ENCODE measurements around the gene WDR59.

WDR59 gene

GRCh38 chr16:74865922-74866598, 118.9 kb downstream of the WDR59 start:
- Histone ChIP-seq H2BK120ac (ENCODE audit: insufficient read depth, low read length, poor library complexity) (no peak overlapping the region), H2AK5ac (ENCODE audit: low read length) (no peak overlapping the region), H3K9ac (ENCODE audit: low read length) (no peak overlapping the region), H3K23ac (ENCODE audit: low read length) (no peak overlapping the region), H3K79me2 (ENCODE audit: control insufficient read depth, insufficient read depth, low read length, poor library complexity) (no peaks in the 10 kb centered on the region), H2BK5ac (ENCODE audit: low read depth, low read length, poor library complexity) (no peak overlapping the region), H2BK12ac (ENCODE audit: low read length) (no peak overlapping the region), H3K79me1 (ENCODE audit: low read length) (peaks cover 2% of the 10 kb centered on the region), H3K4me3 (ENCODE audit: low read depth, low read length) (no peak overlapping the region), H3K18ac (ENCODE audit: low read length) (no peak overlapping the region), H3K9me3 (ENCODE audit: insufficient read depth, low read depth, low read length) (no peaks in the 10 kb centered on the region), H2AFZ (ENCODE audit: insufficient read depth, low read length, poor library complexity) (no peak overlapping the region), H3K4me1 (ENCODE audit: control insufficient read depth in 1 of 2, insufficient read depth in 2 of 2, low read length in 2 of 2) (peaks cover 0 to 3% of the 10 kb centered on the region in 2 experiments), H4K91ac (ENCODE audit: low read depth, low read length) (no peak overlapping the region), H3K4me2 (ENCODE audit: low read length) (no peak overlapping the region), H3K27me3 (ENCODE audit: insufficient read depth, low read length) (no peaks in the 10 kb centered on the region), H4K8ac (ENCODE audit: low read depth, low read length) (no peak overlapping the region), H4K12ac (ENCODE audit: low read depth, low read length) (no peak overlapping the region), H3K4ac (ENCODE audit: low read depth, low read length) (no peak overlapping the region), H3K27ac (ENCODE audit: low read depth, low read length) (no peak overlapping the region), H3K36me3 (ENCODE audit: control insufficient read depth in 1 of 2, insufficient read depth in 2 of 2, low read length in 2 of 2) (no peaks in the 10 kb centered on the region), H3K14ac (ENCODE audit: low read length) (no peak overlapping the region)
- DNase-seq: no peak
- no CpG with 5 or more reads among the region's 12 CpGs for WGBS (ENCODE audit: extremely low coverage, insufficient coverage, insufficient read length)

DNA sequence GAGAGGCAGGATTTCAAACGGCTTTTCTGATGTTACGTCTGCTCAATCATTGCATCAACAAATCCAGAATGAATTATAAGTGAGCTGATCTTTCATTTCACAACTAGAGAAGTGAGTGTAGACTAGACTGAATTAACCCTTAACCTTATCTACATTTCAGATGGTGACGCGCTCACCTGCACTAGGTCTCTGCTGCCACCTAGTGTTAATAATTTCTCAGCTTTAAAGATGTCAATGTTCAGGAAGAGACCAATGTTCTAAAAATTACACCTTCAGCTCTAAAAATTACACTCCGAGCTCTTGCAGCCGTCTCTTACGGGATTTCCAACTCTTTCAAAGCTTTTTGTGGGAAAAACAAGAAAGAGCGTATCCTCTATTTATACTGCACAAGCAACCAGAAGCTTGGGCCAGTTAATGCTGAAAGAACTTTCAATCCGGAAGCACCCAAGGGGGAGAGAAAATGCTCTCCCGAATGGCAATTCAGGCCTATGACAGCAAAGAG, 122.1 kb downstream of the WDR59 start:
- Histone ChIP-seq H3K4ac (ENCODE audit: low read depth, low read length) (no peak overlapping the region), H3K4me3 (ENCODE audit: low read depth, low read length) (no peak overlapping the region), H3K27me3 (ENCODE audit: insufficient read depth, low read length) (no peaks in the 10 kb centered on the region), H2AK5ac (ENCODE audit: low read length) (no peak overlapping the region), H3K79me2 (ENCODE audit: control insufficient read depth, insufficient read depth, low read length, poor library complexity) (no peaks in the 10 kb centered on the region), H3K79me1 (ENCODE audit: low read length) (peaks cover 2% of the 10 kb centered on the region), H3K9ac (ENCODE audit: low read length) (no peak overlapping the region), H4K91ac (ENCODE audit: low read depth, low read length) (no peak overlapping the region), H4K8ac (ENCODE audit: low read depth, low read length) (no peak overlapping the region), H3K23ac (ENCODE audit: low read length) (no peak overlapping the region), H2BK120ac (ENCODE audit: insufficient read depth, low read length, poor library complexity) (no peak overlapping the region), H3K4me2 (ENCODE audit: low read length) (no peak overlapping the region), H3K27ac (ENCODE audit: low read depth, low read length) (no peak overlapping the region), H3K18ac (ENCODE audit: low read length) (no peak overlapping the region), H2BK5ac (ENCODE audit: low read depth, low read length, poor library complexity) (no peak overlapping the region), H2BK12ac (ENCODE audit: low read length) (no peak overlapping the region), H3K4me1 (ENCODE audit: control insufficient read depth in 1 of 2, insufficient read depth in 2 of 2, low read length in 2 of 2) (peaks cover 0 to 2% of the 10 kb centered on the region in 2 experiments), H2AFZ (ENCODE audit: insufficient read depth, low read length, poor library complexity) (no peak overlapping the region), H3K36me3 (ENCODE audit: control insufficient read depth in 1 of 2, insufficient read depth in 2 of 2, low read length in 2 of 2) (no peaks in the 10 kb centered on the region), H4K12ac (ENCODE audit: low read depth, low read length) (no peak overlapping the region), H3K9me3 (ENCODE audit: insufficient read depth, low read depth, low read length) (no peaks in the 10 kb centered on the region), H3K14ac (ENCODE audit: low read length) (no peak overlapping the region)
- no CpG with 5 or more reads among the region's 10 CpGs for WGBS (ENCODE audit: extremely low coverage, insufficient coverage, insufficient read length)
- DNase-seq: peak in 1 of 2 donors; percentile 80

DNA sequence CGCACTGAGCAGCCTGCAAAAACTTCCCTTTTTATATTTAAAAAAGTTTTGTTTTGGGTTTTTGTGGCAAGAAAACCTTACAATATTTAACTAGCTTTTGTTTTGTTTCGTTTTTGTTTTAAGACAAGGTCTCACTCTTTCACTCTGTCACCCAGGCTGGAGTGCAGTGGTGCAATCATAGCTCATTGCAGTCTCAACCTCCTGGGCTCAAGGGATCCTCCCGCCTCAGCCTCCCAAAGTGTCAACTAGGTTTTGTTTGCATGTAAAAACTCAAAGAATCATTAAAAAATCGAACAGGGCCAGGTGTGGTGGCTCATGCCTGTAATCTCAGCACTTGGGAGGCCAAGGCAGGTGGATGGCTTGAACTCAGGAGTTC, 132.4 kb downstream of the WDR59 start:
- Histone ChIP-seq H4K12ac (ENCODE audit: low read depth, low read length) (no peak overlapping the region), H2BK12ac (ENCODE audit: low read length) (no peak overlapping the region), H3K4ac (ENCODE audit: low read depth, low read length) (no peak overlapping the region), H2BK120ac (ENCODE audit: insufficient read depth, low read length, poor library complexity) (no peak overlapping the region), H3K9ac (ENCODE audit: low read length) (no peak overlapping the region), H2BK5ac (ENCODE audit: low read depth, low read length, poor library complexity) (no peak overlapping the region), H3K27ac (ENCODE audit: low read depth, low read length) (no peak overlapping the region), H3K4me3 (ENCODE audit: low read depth, low read length) (no peak overlapping the region), H3K27me3 (ENCODE audit: insufficient read depth, low read length) (no peaks in the 10 kb centered on the region), H3K23ac (ENCODE audit: low read length) (no peak overlapping the region), H3K79me1 (ENCODE audit: low read length) (no peaks in the 10 kb centered on the region), H3K36me3 (ENCODE audit: control insufficient read depth in 1 of 2, insufficient read depth in 2 of 2, low read length in 2 of 2) (no peaks in the 10 kb centered on the region), H2AFZ (ENCODE audit: insufficient read depth, low read length, poor library complexity) (no peak overlapping the region), H4K8ac (ENCODE audit: low read depth, low read length) (no peak overlapping the region), H3K14ac (ENCODE audit: low read length) (no peak overlapping the region), H3K9me3 (ENCODE audit: insufficient read depth, low read depth, low read length) (no peaks in the 10 kb centered on the region), H3K4me2 (ENCODE audit: low read length) (no peak overlapping the region), H3K4me1 (ENCODE audit: control insufficient read depth in 1 of 2, insufficient read depth in 2 of 2, low read length in 2 of 2) (no peaks in the 10 kb centered on the region), H2AK5ac (ENCODE audit: low read length) (no peak overlapping the region), H3K79me2 (ENCODE audit: control insufficient read depth, insufficient read depth, low read length, poor library complexity) (no peaks in the 10 kb centered on the region), H4K91ac (ENCODE audit: low read depth, low read length) (no peak overlapping the region), H3K18ac (ENCODE audit: low read length) (no peak overlapping the region)
- no peak for DNase-seq
- WGBS (ENCODE audit: extremely low coverage, insufficient coverage, insufficient read length): no CpG with 5 or more reads among the region's 4 CpGs

DNA sequence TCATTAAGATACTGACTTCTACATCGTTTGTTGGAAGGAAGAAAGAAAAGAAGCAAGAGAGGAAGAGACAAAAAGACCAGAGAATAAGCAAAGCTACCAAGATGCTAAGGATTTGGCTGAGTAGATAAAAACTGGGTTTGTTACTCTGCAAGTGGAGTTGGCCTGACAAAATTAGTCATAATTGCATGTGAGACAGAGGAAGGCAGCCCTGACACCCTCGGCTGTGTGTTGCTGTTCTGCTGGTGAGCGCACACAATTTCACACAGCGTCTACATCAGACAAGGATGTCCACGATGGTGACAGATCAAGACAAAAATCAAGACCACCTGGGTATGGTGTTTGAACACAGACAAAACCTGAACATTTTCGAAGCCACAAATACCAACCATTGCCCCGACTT, 134.9 kb downstream of the WDR59 start:
- no peak for DNase-seq
- Histone ChIP-seq H3K27me3 (ENCODE audit: insufficient read depth, low read length) (no peaks in the 10 kb centered on the region), H3K4me2 (ENCODE audit: low read length) (no peak overlapping the region), H2BK12ac (ENCODE audit: low read length) (no peak overlapping the region), H2AFZ (ENCODE audit: insufficient read depth, low read length, poor library complexity) (no peak overlapping the region), H3K4ac (ENCODE audit: low read depth, low read length) (no peak overlapping the region), H3K18ac (ENCODE audit: low read length) (no peak overlapping the region), H3K14ac (ENCODE audit: low read length) (no peak overlapping the region), H2BK5ac (ENCODE audit: low read depth, low read length, poor library complexity) (no peak overlapping the region), H3K9me3 (ENCODE audit: insufficient read depth, low read depth, low read length) (no peaks in the 10 kb centered on the region), H2AK5ac (ENCODE audit: low read length) (no peak overlapping the region), H3K27ac (ENCODE audit: low read depth, low read length) (no peak overlapping the region), H3K79me1 (ENCODE audit: low read length) (no peaks in the 10 kb centered on the region), H3K4me3 (ENCODE audit: low read depth, low read length) (no peak overlapping the region), H4K8ac (ENCODE audit: low read depth, low read length) (no peak overlapping the region), H3K23ac (ENCODE audit: low read length) (no peak overlapping the region), H2BK120ac (ENCODE audit: insufficient read depth, low read length, poor library complexity) (no peak overlapping the region), H4K12ac (ENCODE audit: low read depth, low read length) (no peak overlapping the region), H3K9ac (ENCODE audit: low read length) (no peak overlapping the region), H3K36me3 (ENCODE audit: control insufficient read depth in 1 of 2, insufficient read depth in 2 of 2, low read length in 2 of 2) (no peaks in the 10 kb centered on the region), H3K79me2 (ENCODE audit: control insufficient read depth, insufficient read depth, low read length, poor library complexity) (no peaks in the 10 kb centered on the region), H3K4me1 (ENCODE audit: control insufficient read depth in 1 of 2, insufficient read depth in 2 of 2, low read length in 2 of 2) (no peaks in the 10 kb centered on the region), H4K91ac (ENCODE audit: low read depth, low read length) (no peak overlapping the region)
- WGBS (ENCODE audit: extremely low coverage, insufficient coverage, insufficient read length): no CpG with 5 or more reads among the region's 7 CpGs

Data from trophoblast cell (in vitro differentiated cells and primary cell).